ENCODE data around the gene WWP2. TPM values are rescaled to one million over a fixed set of nuclear protein-coding genes. Genes with fewer than 3 reads are reported as not detected.
A peak's percentile ranks its signal among the peaks of the same experiment; 100 is the strongest.
"Not testable (repeated sequence)": the region's sequence is repeated elsewhere in the genome, so short reads cannot be mapped to it uniquely, and the experiment has no call there.

The WWP2 gene
- polyA plus RNA-seq, 3 donors, result 29.6 to 54.4 (median 46.0) TPM

- peaks cover 0 to 4% (median 0%) of the 10 kb centered on the region in 7 donors for H3K9me3 Mint-ChIP-seq
- Histone ChIP-seq H3K9ac (ENCODE audit: insufficient read depth, low read length, poor library complexity, severe bottlenecking) (no peak overlapping the region), H2AFZ (ENCODE audit: insufficient read depth, low read depth, low read length, poor library complexity, severe bottlenecking) (no peak overlapping the region), H3K4me3 (replicated peaks in 1 of 3; ENCODE audit: low read depth in 2 of 3, low read length in 3 of 3) (no peak overlapping the region), H3K4me1 (ENCODE audit: control insufficient read depth in 1 of 2, insufficient read depth in 2 of 2, low read length in 2 of 2) (no peaks in the 10 kb centered on the region), H4K20me1 (ENCODE audit: insufficient read depth, low read length) (peaks cover 55% of the 10 kb centered on the region), H3K27ac (ENCODE audit: low read depth in 1 of 2, low read length in 2 of 2) (no peak overlapping the region), H3K79me2 (ENCODE audit: insufficient read depth, low read length) (peaks cover 4% of the 10 kb centered on the region), H3K9me3 (replicated peaks in 1 of 2; ENCODE audit: control insufficient read depth in 1 of 2, insufficient read depth in 1 of 2, low read length in 2 of 2) (no peaks in the 10 kb centered on the region), H3K4me2 (replicated peaks; ENCODE audit: extremely low read depth, low read length, poor library complexity, severe bottlenecking) (no peak overlapping the region), H3K36me3 (replicated peaks in 1 of 2; ENCODE audit: control insufficient read depth in 1 of 2, insufficient read depth in 2 of 2, low read length in 2 of 2) (peaks cover 50 to 91% of the 10 kb centered on the region in 2 donors), H3K27me3 (ENCODE audit: control insufficient read depth in 2 of 2, insufficient read depth in 2 of 2, low read length in 2 of 2) (no peaks in the 10 kb centered on the region)
- H3K4me1 Mint-ChIP-seq, result no peaks in the 10 kb centered on the region
- H3K36me3 Mint-ChIP-seq, result peaks cover 64 to 86% of the 10 kb centered on the region in 2 donors
- H3K27ac Mint-ChIP-seq, result no peak overlapping the region
- no CpG with 5 or more reads among the region's 4 CpGs for WGBS (ENCODE audit: insufficient coverage)
- TF ChIP-seq CTCF (IDR thresholded peaks at IDR 0.05), result no peak
- intact Hi-C loops (cut with micrococcal nuclease), result no loop called here
- H3K27me3 Mint-ChIP-seq (ENCODE audit: low read depth in 3 of 3), result no peaks in the 10 kb centered on the region
- no peak for DNase-seq
- no peak overlapping the region for H3K4me3 Mint-ChIP-seq
Measured at GRCh38 chr16:69814561-69814960, 52.4 kb downstream of the WWP2 start.

GRCh38 chr16:69815216-69815883 lies 53.2 kb downstream of the WWP2 start:
- H3K27ac ChIP-seq (ENCODE audit: low read depth in 1 of 2, low read length in 2 of 2); H3K4me1 Mint-ChIP-seq; H3K79me2 ChIP-seq (ENCODE audit: insufficient read depth, low read length); H3K4me2 ChIP-seq (replicated peaks; ENCODE audit: extremely low read depth, low read length, poor library complexity, severe bottlenecking); H3K27me3 ChIP-seq (ENCODE audit: control insufficient read depth in 2 of 2, insufficient read depth in 2 of 2, low read length in 2 of 2); H3K4me3 Mint-ChIP-seq; H3K9me3 ChIP-seq (replicated peaks in 1 of 2; ENCODE audit: control insufficient read depth in 1 of 2, insufficient read depth in 1 of 2, low read length in 2 of 2); H3K4me3 ChIP-seq (replicated peaks in 1 of 3; ENCODE audit: low read depth in 2 of 3, low read length in 3 of 3); H2AFZ ChIP-seq (ENCODE audit: insufficient read depth, low read depth, low read length, poor library complexity, severe bottlenecking); H3K4me1 ChIP-seq (ENCODE audit: control insufficient read depth in 1 of 2, insufficient read depth in 2 of 2, low read length in 2 of 2); H3K27me3 Mint-ChIP-seq (ENCODE audit: low read depth in 3 of 3); H3K9ac ChIP-seq (ENCODE audit: insufficient read depth, low read length, poor library complexity, severe bottlenecking); intact Hi-C loops (cut with micrococcal nuclease); H3K9me3 Mint-ChIP-seq; DNase-seq: not testable (repeated sequence)
- Mint-ChIP-seq H3K27ac (peak overlapping the region in 2 of 7 donors; percentile 61 to 68), H3K36me3 (peaks cover 61 to 84% of the 10 kb centered on the region in 2 donors)
- Histone ChIP-seq H4K20me1 (ENCODE audit: insufficient read depth, low read length) (peaks cover 51% of the 10 kb centered on the region), H3K36me3 (replicated peaks in 1 of 2; ENCODE audit: control insufficient read depth in 1 of 2, insufficient read depth in 2 of 2, low read length in 2 of 2) (peaks cover 50 to 89% of the 10 kb centered on the region in 2 donors)
- 95% methylated on average over 8 of the region's 15 CpGs for WGBS (ENCODE audit: insufficient coverage)
